ENCODE measurements around the gene HCFC1R1. TPM values are rescaled to one million over a fixed set of nuclear protein-coding genes. Genes with fewer than 3 reads are reported as not detected.

Gene HCFC1R1
- total RNA-seq, 1 experiment from 2014 or later: 61.3 TPM

DNA sequence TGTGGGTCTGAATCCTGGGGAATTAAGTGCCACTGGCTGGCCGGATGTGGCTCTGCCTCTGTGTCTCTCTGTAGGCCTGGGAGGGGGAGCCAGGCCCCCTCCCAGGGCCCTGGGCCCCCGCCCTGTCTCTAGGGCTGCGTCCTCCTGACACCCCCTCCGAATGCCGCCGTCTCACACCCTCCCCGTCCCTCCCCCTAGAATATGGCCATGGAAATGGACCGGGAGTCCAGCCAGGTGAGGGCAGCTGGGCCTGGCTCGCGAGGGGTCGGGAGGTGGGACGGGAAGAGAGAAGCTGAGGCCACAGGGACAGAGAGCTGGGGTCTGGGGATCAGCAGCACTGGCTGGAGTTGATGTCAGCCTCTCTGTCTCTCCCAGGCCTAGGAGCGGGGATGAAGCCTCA lies 27.4 kb downstream of the HCFC1R1 start:
- H3K4ac ChIP-seq (ENCODE audit: low read depth, low read length): no peak overlapping the region
- H3K9me3 ChIP-seq (ENCODE audit: control insufficient read depth, low read depth, low read length): no peaks in the 10 kb centered on the region
- H3K4me1 ChIP-seq (ENCODE audit: insufficient read depth, low read length): no peaks in the 10 kb centered on the region
- H3K27me3 Mint-ChIP-seq (ENCODE audit: low read depth): no peaks in the 10 kb centered on the region; the same call in 1 of the 2 replicates
- no peak overlapping the region for H2BK20ac ChIP-seq (ENCODE audit: low read depth, low read length, poor library complexity, severe bottlenecking)
- no peak overlapping the region for H3K27ac ChIP-seq (ENCODE audit: insufficient read length, low read depth, low read length)
- H3K4me1 Mint-ChIP-seq: peaks cover 3 to 41% of the 10 kb centered on the region in 2 experiments; a peak in 3 of 4 replicates
- H3K79me2 ChIP-seq (ENCODE audit: insufficient read depth, low read length): no peaks in the 10 kb centered on the region
- no peak overlapping the region for H3K9ac ChIP-seq (ENCODE audit: extremely low read depth, insufficient read length, low read length)
- no peak overlapping the region for H3K56ac ChIP-seq (ENCODE audit: insufficient read length, low read depth, low read length)
- no peaks in the 10 kb centered on the region for H3K79me1 ChIP-seq (ENCODE audit: insufficient read depth, low read depth, low read length, poor library complexity, severe bottlenecking)
- H3K9me3 Mint-ChIP-seq: no peaks in the 10 kb centered on the region
- H2BK120ac ChIP-seq (ENCODE audit: low read depth, low read length, poor library complexity, severe bottlenecking): no peak overlapping the region
- no peak overlapping the region for H2AFZ ChIP-seq (ENCODE audit: low read length)
- H3K4me2 ChIP-seq (ENCODE audit: insufficient read depth, insufficient read length, low read length): no peak overlapping the region
- no peak overlapping the region for H3K18ac ChIP-seq (ENCODE audit: insufficient read length, low read depth, low read length)
- H2BK12ac ChIP-seq (ENCODE audit: insufficient read length, low read depth, low read length): no peak overlapping the region
- H3K27ac Mint-ChIP-seq: no peak overlapping the region; a peak in 1 of 7 replicates
- no peaks in the 10 kb centered on the region for H3K23me2 ChIP-seq (ENCODE audit: insufficient read length, low read depth, low read length, poor library complexity, severe bottlenecking)
- H2AK5ac ChIP-seq (ENCODE audit: insufficient read length, low read length): no peak overlapping the region
- peaks cover 2% of the 10 kb centered on the region for H4K20me1 ChIP-seq (ENCODE audit: control insufficient read depth, insufficient read depth, insufficient read length)
- no peak overlapping the region for H3K14ac ChIP-seq (ENCODE audit: insufficient read depth, low read length)
- H3K23ac ChIP-seq (ENCODE audit: insufficient read length, low read depth, low read length): no peak overlapping the region
- TF ChIP-seq, protein P1, sequence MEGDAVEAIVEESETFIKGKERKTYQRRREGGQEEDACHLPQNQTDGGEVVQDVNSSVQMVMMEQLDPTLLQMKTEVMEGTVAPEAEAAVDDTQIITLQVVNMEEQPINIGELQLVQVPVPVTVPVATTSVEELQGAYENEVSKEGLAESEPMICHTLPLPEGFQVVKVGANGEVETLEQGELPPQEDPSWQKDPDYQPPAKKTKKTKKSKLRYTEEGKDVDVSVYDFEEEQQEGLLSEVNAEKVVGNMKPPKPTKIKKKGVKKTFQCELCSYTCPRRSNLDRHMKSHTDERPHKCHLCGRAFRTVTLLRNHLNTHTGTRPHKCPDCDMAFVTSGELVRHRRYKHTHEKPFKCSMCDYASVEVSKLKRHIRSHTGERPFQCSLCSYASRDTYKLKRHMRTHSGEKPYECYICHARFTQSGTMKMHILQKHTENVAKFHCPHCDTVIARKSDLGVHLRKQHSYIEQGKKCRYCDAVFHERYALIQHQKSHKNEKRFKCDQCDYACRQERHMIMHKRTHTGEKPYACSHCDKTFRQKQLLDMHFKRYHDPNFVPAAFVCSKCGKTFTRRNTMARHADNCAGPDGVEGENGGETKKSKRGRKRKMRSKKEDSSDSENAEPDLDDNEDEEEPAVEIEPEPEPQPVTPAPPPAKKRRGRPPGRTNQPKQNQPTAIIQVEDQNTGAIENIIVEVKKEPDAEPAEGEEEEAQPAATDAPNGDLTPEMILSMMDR (conservative IDR thresholded peaks at IDR 0.05): no peak
- no peak overlapping the region for H4K91ac ChIP-seq (ENCODE audit: insufficient read length, low read depth, low read length)
- no peak overlapping the region for H4K8ac ChIP-seq (replicated peaks; ENCODE audit: insufficient read length, low read depth, low read length)
- no peak overlapping the region for H2BK15ac ChIP-seq (ENCODE audit: low read depth, low read length)
- no peaks in the 10 kb centered on the region for H3K27me3 ChIP-seq (ENCODE audit: insufficient read depth, low read length)
- no peak overlapping the region for H3K4me3 Mint-ChIP-seq
- no peak for DNase-seq
- no peak overlapping the region for H4K5ac ChIP-seq (ENCODE audit: insufficient read length, low read depth, low read length)
- no peak overlapping the region for H3T11ph ChIP-seq (ENCODE audit: low read length)
- no CpG with 5 or more reads among the region's 13 CpGs for WGBS (ENCODE audit: extremely low coverage, insufficient read length, low lambda C conversion rate)
- H2BK5ac ChIP-seq (ENCODE audit: insufficient read length, low read length): no peak overlapping the region
- no peaks in the 10 kb centered on the region; a peak in 1 of 7 replicates for H3K36me3 Mint-ChIP-seq (ENCODE audit: insufficient read depth in 1 of 3, low read depth in 3 of 3)

All from H9 (cell line).